Measurements from ENCODE around the gene CPED1.

The CPED1 gene

DNA sequence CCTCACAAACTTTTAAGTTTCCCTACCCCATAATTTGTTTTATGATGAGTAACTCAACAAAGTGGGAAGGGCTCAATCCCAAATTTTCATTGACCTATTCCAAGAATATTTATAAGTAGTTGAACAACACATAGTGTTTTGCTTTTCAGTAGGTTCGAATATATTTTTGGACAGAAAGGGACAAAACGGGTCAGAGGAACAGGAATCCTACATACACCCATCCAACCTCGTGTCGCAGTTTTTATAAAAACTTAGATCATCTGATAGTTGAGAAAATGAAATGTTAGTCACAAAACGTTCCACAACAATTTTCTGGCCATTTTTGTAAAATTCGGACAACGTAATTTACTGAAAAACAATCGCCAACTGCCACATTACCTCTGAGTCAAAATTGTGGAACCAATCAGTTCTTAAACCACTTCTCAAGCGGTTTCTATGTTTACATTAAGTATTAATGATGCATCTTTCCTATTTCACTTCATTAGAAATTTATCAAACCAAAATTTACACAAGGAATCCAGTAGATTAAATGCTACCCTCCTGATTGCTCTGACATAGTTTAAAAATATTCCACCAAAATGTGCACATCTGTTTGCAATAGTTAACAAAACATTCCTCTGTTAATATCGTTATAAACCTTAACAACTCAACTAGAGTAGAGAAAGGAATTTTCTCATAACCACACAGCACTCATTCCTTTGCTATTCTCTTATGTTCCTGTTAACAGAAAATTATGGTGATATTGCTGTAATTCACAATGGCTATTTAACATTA, 346.6 kb downstream of the CPED1 start:
- no peaks in the 10 kb centered on the region for H3K9me3 Mint-ChIP-seq
- H3K27me3 Mint-ChIP-seq (ENCODE audit: low read depth): peaks cover 46% of the 10 kb centered on the region

DNA sequence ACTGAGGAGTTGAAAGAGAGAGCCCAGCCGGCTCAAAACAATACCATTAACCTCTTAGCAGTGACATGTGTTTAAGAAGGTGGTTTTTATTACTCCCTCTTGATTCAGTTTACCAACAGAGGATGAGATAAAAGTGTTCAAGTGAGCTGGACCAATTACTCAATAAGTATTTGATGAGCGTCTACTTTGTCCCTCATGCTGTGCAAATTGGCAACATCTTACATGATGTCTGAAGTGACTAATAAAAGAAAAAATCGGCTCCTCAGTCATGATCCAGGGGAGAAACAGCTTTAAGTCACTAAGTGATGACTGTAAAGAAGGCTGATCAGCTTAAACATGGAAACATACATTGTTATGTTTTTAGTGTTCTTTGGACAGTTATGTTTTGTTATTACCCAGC, 348.1 kb downstream of the CPED1 start:
- no peaks in the 10 kb centered on the region for H3K4me1 Mint-ChIP-seq (ENCODE audit: low read depth)
- H3K27ac Mint-ChIP-seq: no peak overlapping the region
- peaks cover 31% of the 10 kb centered on the region for H3K27me3 Mint-ChIP-seq (ENCODE audit: low read depth)
- H3K9me3 Mint-ChIP-seq: no peaks in the 10 kb centered on the region
- H3K36me3 Mint-ChIP-seq (ENCODE audit: low read depth): no peaks in the 10 kb centered on the region
- H3K4me3 Mint-ChIP-seq: no peak overlapping the region

More for the DNA sequence above, 346.6 kb downstream of the CPED1 start:
- peaks cover 5% of the 10 kb centered on the region for H3K4me1 Mint-ChIP-seq (ENCODE audit: low read depth)
- no peaks in the 10 kb centered on the region for H3K36me3 Mint-ChIP-seq (ENCODE audit: low read depth)
- H3K27ac Mint-ChIP-seq: no peak overlapping the region
- no peak overlapping the region for H3K4me3 Mint-ChIP-seq

DNA sequence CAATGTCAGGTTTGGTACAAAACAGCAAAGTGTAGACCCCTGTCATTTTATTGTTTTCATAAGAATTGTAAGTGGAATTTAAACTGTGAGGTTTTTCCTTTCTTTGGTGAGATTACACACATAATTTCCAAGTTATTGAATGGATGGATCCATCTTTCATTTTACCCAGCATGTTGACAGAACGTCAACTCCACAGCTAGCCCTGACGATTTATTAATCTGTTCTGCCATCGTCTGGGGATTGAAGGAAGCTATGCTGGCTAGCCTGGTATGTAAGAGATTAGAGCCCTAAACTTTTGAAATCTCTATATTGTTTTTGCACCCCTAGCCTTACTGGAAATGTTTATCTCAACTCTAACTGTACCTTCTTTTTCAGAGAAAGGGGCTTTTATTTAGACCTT, 348.9 kb downstream of the CPED1 start:
- H3K36me3 Mint-ChIP-seq (ENCODE audit: low read depth): peaks cover 6% of the 10 kb centered on the region
- no peaks in the 10 kb centered on the region for H3K4me1 Mint-ChIP-seq (ENCODE audit: low read depth)
- no peak overlapping the region for H3K4me3 Mint-ChIP-seq
- H3K27ac Mint-ChIP-seq: no peak overlapping the region
- peaks cover 28% of the 10 kb centered on the region for H3K27me3 Mint-ChIP-seq (ENCODE audit: low read depth)
- no peaks in the 10 kb centered on the region for H3K9me3 Mint-ChIP-seq

DNA sequence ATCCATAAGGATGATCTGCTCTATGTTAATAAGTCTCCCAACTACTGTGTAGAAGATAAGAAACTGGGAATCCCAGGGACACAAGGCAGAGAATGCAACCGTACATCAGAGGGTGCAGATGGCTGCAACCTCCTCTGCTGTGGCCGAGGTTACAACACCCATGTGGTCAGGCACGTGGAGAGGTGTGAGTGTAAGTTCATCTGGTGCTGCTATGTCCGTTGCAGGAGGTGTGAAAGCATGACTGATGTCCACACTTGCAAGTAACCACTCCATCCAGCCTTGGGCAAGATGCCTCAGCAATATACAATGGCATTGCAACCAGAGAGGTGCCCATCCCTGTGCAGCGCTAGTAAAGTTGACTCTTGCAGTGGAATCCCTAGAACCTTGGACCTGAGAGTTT, 350.6 kb downstream of the CPED1 start:
- Mint-ChIP-seq H3K36me3 (ENCODE audit: low read depth) (peaks cover 6% of the 10 kb centered on the region), H3K27ac (no peak overlapping the region), H3K4me1 (ENCODE audit: low read depth) (no peaks in the 10 kb centered on the region), H3K9me3 (no peaks in the 10 kb centered on the region), H3K4me3 (no peak overlapping the region), H3K27me3 (ENCODE audit: low read depth) (peaks cover 25% of the 10 kb centered on the region)

DNA sequence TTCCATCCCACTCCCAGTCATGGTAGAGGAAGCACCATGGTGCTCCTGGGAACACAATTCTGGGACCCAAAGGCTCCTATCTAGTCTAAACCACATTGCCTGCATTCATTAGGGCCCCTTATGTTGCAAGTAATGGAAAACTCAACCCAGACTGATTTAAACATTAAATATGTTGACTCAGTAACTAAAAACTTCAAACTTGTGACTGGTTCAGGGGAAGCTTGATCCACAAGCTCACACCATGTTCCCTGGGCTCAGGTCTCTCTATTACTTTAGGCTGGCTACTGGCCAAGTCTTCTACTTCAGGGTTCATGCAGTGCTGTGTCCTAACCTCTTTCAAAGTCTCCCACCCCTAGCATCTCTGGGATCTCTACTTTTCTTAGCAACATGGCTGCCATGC, 353.4 kb downstream of the CPED1 start:
- Mint-ChIP-seq H3K27me3 (ENCODE audit: low read depth) (no peaks in the 10 kb centered on the region), H3K4me1 (ENCODE audit: low read depth) (no peaks in the 10 kb centered on the region), H3K9me3 (no peaks in the 10 kb centered on the region), H3K4me3 (no peak overlapping the region), H3K36me3 (ENCODE audit: low read depth) (peaks cover 17% of the 10 kb centered on the region), H3K27ac (no peak overlapping the region)

DNA sequence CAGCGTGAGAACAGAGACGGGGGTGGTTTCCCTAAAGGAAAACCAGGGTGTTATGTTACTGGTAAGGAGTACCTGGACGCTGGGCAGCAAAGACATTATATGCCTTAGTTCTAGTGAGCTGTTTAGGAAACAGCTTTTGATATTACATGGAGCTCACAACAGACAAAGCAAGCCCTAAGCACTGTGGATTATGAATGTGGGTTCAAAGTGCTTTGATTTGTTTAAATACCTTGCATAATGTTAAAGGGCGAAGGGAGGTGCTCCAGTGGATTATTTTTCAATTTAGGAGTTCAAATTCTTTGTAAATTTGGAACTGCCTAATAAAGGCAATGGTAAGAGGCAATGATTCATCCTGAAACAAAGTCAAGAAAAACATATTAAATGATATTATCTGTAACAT, 354.1 kb downstream of the CPED1 start:
- H3K4me1 Mint-ChIP-seq (ENCODE audit: low read depth): no peaks in the 10 kb centered on the region
- no peaks in the 10 kb centered on the region for H3K9me3 Mint-ChIP-seq
- H3K4me3 Mint-ChIP-seq: no peak overlapping the region
- H3K36me3 Mint-ChIP-seq (ENCODE audit: low read depth): peaks cover 22% of the 10 kb centered on the region
- no peak overlapping the region for H3K27ac Mint-ChIP-seq
- no peaks in the 10 kb centered on the region for H3K27me3 Mint-ChIP-seq (ENCODE audit: low read depth)

DNA sequence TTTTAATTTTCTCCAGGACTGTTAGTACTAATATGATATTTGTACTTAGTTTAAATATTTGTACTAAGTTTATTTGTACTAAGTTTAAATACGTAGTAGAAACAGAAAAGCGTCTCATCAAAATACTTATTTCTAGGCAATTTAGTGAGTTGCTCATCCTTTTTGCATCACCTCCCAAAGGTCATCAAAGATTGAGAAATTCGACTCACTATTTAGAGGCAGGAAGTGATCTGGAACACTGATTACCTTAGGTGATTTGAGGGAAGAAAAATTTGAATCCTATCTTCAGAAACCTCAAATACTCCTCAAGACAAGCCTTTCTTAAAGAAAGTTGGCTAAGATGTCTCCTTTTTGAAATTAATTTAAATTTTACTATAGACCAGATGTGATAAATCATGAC, 354.8 kb downstream of the CPED1 start:
- peaks cover 22% of the 10 kb centered on the region for H3K36me3 Mint-ChIP-seq (ENCODE audit: low read depth)
- no peak overlapping the region for H3K4me3 Mint-ChIP-seq
- H3K27me3 Mint-ChIP-seq (ENCODE audit: low read depth): no peaks in the 10 kb centered on the region
- H3K27ac Mint-ChIP-seq: no peak overlapping the region
- no peaks in the 10 kb centered on the region for H3K4me1 Mint-ChIP-seq (ENCODE audit: low read depth)
- no peaks in the 10 kb centered on the region for H3K9me3 Mint-ChIP-seq

DNA sequence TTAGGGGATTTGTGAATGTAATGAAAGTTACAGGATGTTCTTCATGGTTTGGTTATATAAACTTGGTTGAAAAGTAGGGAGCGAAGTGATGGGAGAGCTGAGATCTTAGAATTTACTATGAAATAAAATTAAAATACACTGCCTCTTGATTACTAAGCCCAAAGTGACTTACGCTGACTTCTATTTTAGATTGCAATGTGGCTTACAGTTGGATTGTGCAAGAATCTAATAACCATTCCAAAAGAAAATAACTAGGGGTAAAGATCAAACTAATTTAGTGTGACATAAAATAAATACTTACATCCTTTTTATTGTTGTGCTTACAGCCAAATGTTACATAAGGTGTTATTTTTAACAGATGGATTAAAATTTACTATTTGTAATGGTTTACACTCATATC, 355.6 kb downstream of the CPED1 start:
- Mint-ChIP-seq H3K9me3 (no peaks in the 10 kb centered on the region), H3K27ac (no peak overlapping the region), H3K36me3 (ENCODE audit: low read depth) (peaks cover 22% of the 10 kb centered on the region), H3K4me1 (ENCODE audit: low read depth) (no peaks in the 10 kb centered on the region), H3K4me3 (no peak overlapping the region), H3K27me3 (ENCODE audit: low read depth) (no peaks in the 10 kb centered on the region)

DNA sequence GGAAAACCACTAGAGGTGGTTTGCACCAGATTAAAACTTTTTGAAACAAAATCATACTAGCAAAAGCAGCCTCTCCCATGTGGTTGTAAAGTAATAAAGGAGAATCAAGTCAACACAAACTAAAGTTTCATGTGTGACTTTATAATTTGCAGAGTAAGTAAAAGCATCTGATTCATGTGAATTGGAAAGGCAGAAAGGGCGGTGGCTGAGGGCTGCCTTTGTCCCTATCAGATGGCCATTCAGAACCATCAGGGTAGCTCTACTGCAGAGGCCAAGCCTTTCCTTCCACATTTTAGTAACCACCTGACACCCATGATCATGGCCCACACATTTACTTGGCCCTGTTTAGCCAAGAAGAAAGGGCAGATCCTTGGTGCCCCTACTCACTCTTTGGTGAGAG, 356.0 kb downstream of the CPED1 start:
- Mint-ChIP-seq H3K4me3 (no peak overlapping the region), H3K4me1 (ENCODE audit: low read depth) (no peaks in the 10 kb centered on the region), H3K9me3 (no peaks in the 10 kb centered on the region), H3K36me3 (ENCODE audit: low read depth) (peaks cover 22% of the 10 kb centered on the region), H3K27ac (no peak overlapping the region), H3K27me3 (ENCODE audit: low read depth) (no peaks in the 10 kb centered on the region)

Data from T-helper 1 cell treated with Interleukin-12 subunit alpha and Interleukin-12 subunit beta and Interleukin-4 antibody, amounts not matched to agents 30 μg/mL and 1 μg/mL, for 36 hours (primary cell).